HCT116 (cell line): ENCODE results near the gene SAP30L. TPM values are rescaled to one million over a fixed set of nuclear protein-coding genes. Genes with fewer than 3 reads are reported as not detected.

Experiments
- ATAC-seq: fragments of 200-7000 bp; cut with Tn5 transposase; 2 replicates; pipeline ENCODE4 v1.9.1; 2020; ENCODE audit warnings: mild to moderate bottlenecking, moderate library complexity
- BruUV-seq: library from RNA; stranded (reverse); fragments of 400-500 nt; replicated peaks from 2 replicates; lab custom pipeline; 2021; lab: Mats Ljungman, UMichigan
- CTCF ChIA-PET: fragments of 300-600 bp; sonication (Branson Sonifier 250); formaldehyde crosslinking; loops from one replicate; lab custom pipeline; 2021; ENCODE audit warnings: antibody characterized with exemption; lab: Charles Lee
- POLR2A ChIA-PET: fragments of 300-600, 350-600 bp; sonication (Branson Sonifier 250); formaldehyde crosslinking; loops from one replicate; lab custom pipeline; 2021; ENCODE audit warnings: antibody characterized with exemption; lab: Charles Lee
- RAD21 ChIA-PET, 2 experiments: fragments of 300-600 bp; sonication (Branson Sonifier 250); formaldehyde crosslinking; loops; one replicate each; lab custom pipeline; 2023; ENCODE audit warnings: low total read pairs in 2 of 2; ENCODE audit not compliant: uncharacterized antibody in 2 of 2, unreplicated experiment in 2 of 2, low non-redundant PET in 1 of 2; lab: Charles Lee
- DNase-seq: peaks from one replicate; pipeline ENCODE4 v3.0.0-alpha.2; 2010; ENCODE audit warnings: low read depth, low spot score
- H2AFZ ChIP-seq: fragments of 200-600 bp; shearing (Covaris generic), sonication (generic); 2 replicates; pipeline ENCODE4 v1.6.1; 2017; ENCODE audit warnings: low read depth, mixed run types, mixed read lengths, antibody characterized with exemption, low read length; ENCODE audit not compliant: poor library complexity, severe bottlenecking
- H3K27ac ChIP-seq: 2 replicates; pipeline ENCODE4 v1.5.1; 2012; ENCODE audit warnings: low read depth, low read length
- H3K27me3 ChIP-seq: fragments of 200-600 bp; sonication (generic); 2 replicates; pipeline ENCODE4 v1.6.1; 2016; ENCODE audit warnings: mixed run types, low read length, mixed read lengths; ENCODE audit not compliant: insufficient read depth
- H3K36me3 ChIP-seq, 2 experiments: fragments of 200-500 bp in 1 of 2; fragments of 200-600 bp in 1 of 2; sonication (Bioruptor generic) in 1 of 2; sonication (generic) in 1 of 2; 2 replicates each; pipeline versions ENCODE4 v1.5.1 to v1.6.1; 2014 to 2016; ENCODE audit warnings: low read length in 2 of 2, inconsistent platforms in 1 of 2, mixed read lengths in 1 of 2, mixed run types in 1 of 2; ENCODE audit not compliant: insufficient read depth in 2 of 2, control insufficient read depth in 1 of 2
- H3K4me1 ChIP-seq, 2 experiments: fragments of 200-600 bp in 1 of 2; sonication (generic) in 1 of 2; 2 replicates each; pipeline versions ENCODE4 v1.5.1 to v1.6.1; 2012 to 2017; ENCODE audit warnings: low read length in 2 of 2, inconsistent platforms in 1 of 2, mild to moderate bottlenecking in 1 of 2, mixed read lengths in 1 of 2, mixed run types in 1 of 2, moderate library complexity in 1 of 2; ENCODE audit not compliant: insufficient read depth in 2 of 2, control insufficient read depth in 1 of 2
- H3K4me2 ChIP-seq: fragments of 200-600 bp; sonication (generic); 2 replicates; pipeline ENCODE4 v1.6.1; 2017; ENCODE audit warnings: mixed run types, low read length, mixed read lengths
- H3K4me3 ChIP-seq, 2 experiments: fragments of 200-600 bp in 1 of 2; sonication (generic) in 1 of 2; replicated peaks in 1 of 2; 2 replicates each; pipeline ENCODE4 v1.5.1; 2011 to 2016; ENCODE audit warnings: low read length in 2 of 2, control low read depth in 1 of 2, low read depth in 1 of 2, mild to moderate bottlenecking in 1 of 2, mixed read lengths in 1 of 2, mixed run types in 1 of 2
- H3K79me2 ChIP-seq: fragments of 200-600 bp; sonication (generic); 2 replicates; pipeline ENCODE4 v1.6.1; 2017; ENCODE audit warnings: mild to moderate bottlenecking, mixed run types, low read length, moderate library complexity, mixed read lengths; ENCODE audit not compliant: insufficient read depth
- H3K9ac ChIP-seq: fragments of 200-600 bp; sonication (generic); 2 replicates; pipeline ENCODE4 v1.6.1; 2016; ENCODE audit warnings: low read length, mixed read lengths
- H3K9me2 ChIP-seq: fragments of 200-600 bp; sonication (generic), shearing (Covaris generic); 2 replicates; pipeline ENCODE4 v1.6.1; 2017; ENCODE audit warnings: mixed run types, mild to moderate bottlenecking, moderate library complexity; ENCODE audit not compliant: insufficient read depth
- H3K9me3 ChIP-seq, 2 experiments: fragments of 200-500 bp in 1 of 2; fragments of 200-600 bp in 1 of 2; sonication (Bioruptor generic) in 1 of 2; sonication (generic) in 1 of 2; 2 replicates each; pipeline ENCODE4 v1.6.1; 2014 to 2017; ENCODE audit warnings: low read length in 2 of 2, mixed read lengths in 2 of 2, inconsistent platforms in 1 of 2, low read depth in 1 of 2, mild to moderate bottlenecking in 1 of 2, mixed run types in 1 of 2, moderate library complexity in 1 of 2; ENCODE audit not compliant: control insufficient read depth in 1 of 2, insufficient read depth in 1 of 2
- H4K20me1 ChIP-seq: fragments of 200-600 bp; sonication (generic), shearing (Covaris generic); 2 replicates; pipeline ENCODE4 v1.6.1; 2017; ENCODE audit warnings: mixed run types, mild to moderate bottlenecking, moderate library complexity; ENCODE audit not compliant: insufficient read depth
- EGR1 ChIP-seq: IDR thresholded peaks from 2 replicates; pipeline ENCODE4 v1.6.1; 2012; ENCODE audit warnings: low read depth
- EZH2 ChIP-seq: fragments of 200-600 bp; sonication (generic); IDR thresholded peaks from 2 replicates; pipeline ENCODE4 v1.6.1; 2017; ENCODE audit warnings: antibody characterized with exemption, mixed run types
- EZH2phosphoT487 ChIP-seq: fragments of 200-600 bp; IDR thresholded peaks from 2 replicates; pipeline ENCODE4 v1.6.1; 2018; ENCODE audit warnings: antibody characterized with exemption, borderline replicate concordance
- FOSL1 ChIP-seq: IDR thresholded peaks from 2 replicates; pipeline ENCODE4 v1.6.1; 2012; ENCODE audit warnings: low read depth
- POLR2AphosphoS5 ChIP-seq: IDR thresholded peaks from 2 replicates; pipeline ENCODE4 v1.6.1; 2011; ENCODE audit warnings: mild to moderate bottlenecking, low read depth, low read length, moderate library complexity
- RAD21 ChIP-seq: IDR thresholded peaks from 2 replicates; pipeline ENCODE4 v1.6.1; 2012; ENCODE audit warnings: low read depth, mild to moderate bottlenecking
- ZFX ChIP-seq: fragments of 450-650 bp; IDR thresholded peaks from 2 replicates; pipeline ENCODE4 v1.6.1; 2017
- intact Hi-C: fragments of 100-400 bp; cut with micrococcal nuclease; formaldehyde crosslinking; loops from 2 replicates; pipeline ENCODE4 v1.10.0; 2022
- total RNA-seq: library from RNA; stranded (reverse); gene quantifications from one replicate; pipeline ENCODE4 v1.2.1, GENCODE V29; 2021; ENCODE audit not compliant: unreplicated experiment
- TF ChIP-seq, protein P1 (sequence below): IDR thresholded peaks from 2 replicates; pipeline ENCODE4 v1.6.1; 2012

SAP30L gene
- total RNA-seq, 1 experiment from 2014 or later: 25.5 TPM

GRCh38 chr5:154446195-154447088, 645 bp downstream of the SAP30L start:
- intact Hi-C loops: no loop called here
- Histone ChIP-seq H3K9me3 (no peaks in the 10 kb centered on the region), H3K9me2 (no peaks in the 10 kb centered on the region), H3K27me3 (no peaks in the 10 kb centered on the region), H2AFZ (no peak overlapping the region), H4K20me1 (no peaks in the 10 kb centered on the region), H3K27ac (peak overlapping the region; percentile 64), H3K4me1 (peaks cover 3 to 19% of the 10 kb centered on the region in 2 experiments; a peak in 3 of 4 replicates), H3K4me3 (peak overlapping the region; percentile 55 to 97), H3K9ac (peak overlapping the region; percentile 66), H3K36me3 (peaks cover 0 to under 1% of the 10 kb centered on the region in 2 experiments; a peak in 2 of 4 replicates), H3K4me2 (peak overlapping the region; percentile 97), H3K79me2 (peaks cover 21% of the 10 kb centered on the region)
- no peak for DNase-seq
- ChIA-PET POLR2A (no interaction called here), RAD21 (no interaction called here), CTCF (no interaction called here)
- TF ChIP-seq, protein P1, sequence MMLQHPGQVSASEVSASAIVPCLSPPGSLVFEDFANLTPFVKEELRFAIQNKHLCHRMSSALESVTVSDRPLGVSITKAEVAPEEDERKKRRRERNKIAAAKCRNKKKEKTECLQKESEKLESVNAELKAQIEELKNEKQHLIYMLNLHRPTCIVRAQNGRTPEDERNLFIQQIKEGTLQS: no peak
- TF ChIP-seq ZFX: peak; percentile 85
- TF ChIP-seq POLR2AphosphoS5: no peak
- TF ChIP-seq EZH2phosphoT487: no peak
- TF ChIP-seq EZH2: no peak
- TF ChIP-seq EGR1: peak; percentile 66
- peak; percentile 17; the same call in 1 of the 2 replicates for ATAC-seq
- BruUV-seq: no TSS peak

- H3K9me2 ChIP-seq: no peaks in the 10 kb centered on the region
- H3K4me1 ChIP-seq: peaks cover 3 to 19% of the 10 kb centered on the region in 2 experiments; a peak in 3 of 4 replicates
- H3K4me2 ChIP-seq: peak overlapping the region; percentile 97
- no peaks in the 10 kb centered on the region for H3K9me3 ChIP-seq
- H2AFZ ChIP-seq: no peak overlapping the region
- CTCF ChIA-PET: no interaction called here
- peaks cover 0 to 3% of the 10 kb centered on the region in 2 experiments; a peak in 2 of 4 replicates for H3K36me3 ChIP-seq
- RAD21 ChIA-PET: no interaction called here
- peaks cover 21% of the 10 kb centered on the region for H3K79me2 ChIP-seq
- 0 out of 2 replicates have a peak overlapping the region, but pooled peaks have one; percentile 7 for H3K27ac ChIP-seq
- TSS peak; percentile 58 for BruUV-seq
- peak overlapping the region; percentile 66 for H3K9ac ChIP-seq
- ATAC-seq (no peak), DNase-seq (no peak)
- POLR2A ChIA-PET: no interaction called here
- H3K4me3 ChIP-seq: peak overlapping the region; percentile 55 to 97
- no peaks in the 10 kb centered on the region for H3K27me3 ChIP-seq
- intact Hi-C loops: no loop called here
- no peaks in the 10 kb centered on the region for H4K20me1 ChIP-seq
- TF ChIP-seq RAD21: no peak
- no peak for TF ChIP-seq FOSL1
Measured at GRCh38 chr5:154447089-154447725, 1.4 kb downstream of the SAP30L start.
